GM23338 (cell line): ENCODE measurements around the gene ADAM10. TPM values are rescaled to one million over a fixed set of nuclear protein-coding genes. Genes with fewer than 3 reads are reported as not detected.

Source experiments
- ATAC-seq: fragments of 200-7000 bp; cut with Tn5 transposase; 3 replicates; pipeline ENCODE4 v1.9.1; 2020
- DNase-seq: peaks from one replicate; pipeline ENCODE4 v3.0.0-alpha.2; 2015; ENCODE audit warnings: low spot score
- H2AFZ ChIP-seq: fragments of 200-600 bp; sonication (generic); 2 replicates; pipeline ENCODE4 v1.8.0; 2016; ENCODE audit warnings: antibody characterized with exemption, mild to moderate bottlenecking, moderate library complexity
- H3F3A ChIP-seq: fragments of 200-600 bp; sonication (generic); replicated peaks from 2 replicates; pipeline ENCODE4 v1.8.0; 2017; ENCODE audit warnings: antibody characterized with exemption, mixed run types, low read depth
- H3K27ac ChIP-seq: fragments of 200-600 bp; sonication (generic); 2 replicates; pipeline ENCODE4 v1.6.1; 2016; ENCODE audit warnings: low read depth
- H3K27me3 ChIP-seq: fragments of 200-600 bp; sonication (generic); 2 replicates; pipeline ENCODE4 v1.8.0; 2016; ENCODE audit warnings: mild to moderate bottlenecking, mixed run types, moderate library complexity; ENCODE audit not compliant: insufficient read depth
- H3K36me3 ChIP-seq: fragments of 200-600 bp; sonication (generic); 2 replicates; pipeline ENCODE4 v1.8.0; 2016; ENCODE audit warnings: mild to moderate bottlenecking; ENCODE audit not compliant: insufficient read depth
- H3K4me1 ChIP-seq: fragments of 200-600 bp; sonication (generic); 2 replicates; pipeline ENCODE4 v1.8.0; 2016; ENCODE audit warnings: mild to moderate bottlenecking, moderate library complexity; ENCODE audit not compliant: insufficient read depth
- H3K4me2 ChIP-seq: fragments of 200-600 bp; sonication (generic); 2 replicates; pipeline ENCODE4 v1.7.1; 2017; ENCODE audit warnings: mixed run types
- H3K4me3 ChIP-seq: fragments of 200-600 bp; sonication (generic); 2 replicates; pipeline ENCODE4 v1.6.1; 2016; ENCODE audit warnings: mixed run types
- H3K79me2 ChIP-seq: fragments of 200-600 bp; sonication (generic); replicated peaks from 2 replicates; pipeline ENCODE4 v1.8.0; 2017; ENCODE audit warnings: mild to moderate bottlenecking; ENCODE audit not compliant: insufficient read depth
- H3K9me2 ChIP-seq: fragments of 200-600 bp; sonication (generic); 2 replicates; pipeline ENCODE4 v1.8.0; 2017; ENCODE audit not compliant: insufficient read depth
- H4K20me1 ChIP-seq: fragments of 200-600 bp; sonication (generic); replicated peaks from 2 replicates; pipeline ENCODE4 v1.8.0; 2017; ENCODE audit warnings: mild to moderate bottlenecking; ENCODE audit not compliant: insufficient read depth
- H3K27ac Mint-ChIP-seq: 2 replicates; pipeline ENCODE4 v1.8.0; 2020; ENCODE audit warnings: inconsistent platforms, mild to moderate bottlenecking, moderate library complexity, mixed read lengths
- H3K27me3 Mint-ChIP-seq: 3 replicates; pipeline ENCODE4 v1.8.0; 2022; ENCODE audit warnings: low read depth, mild to moderate bottlenecking, moderate library complexity, mixed read lengths, inconsistent platforms; ENCODE audit not compliant: insufficient read depth, poor library complexity
- H3K36me3 Mint-ChIP-seq: 3 replicates; pipeline ENCODE4 v1.8.0; 2021; ENCODE audit warnings: low read depth, mild to moderate bottlenecking, inconsistent platforms, moderate library complexity, mixed read lengths
- H3K4me1 Mint-ChIP-seq: 3 replicates; pipeline ENCODE4 v1.8.0; 2020; ENCODE audit warnings: mild to moderate bottlenecking, inconsistent platforms, mixed read lengths
- H3K4me3 Mint-ChIP-seq: 3 replicates; pipeline ENCODE4 v1.8.0; 2021; ENCODE audit warnings: moderate library complexity, mild to moderate bottlenecking, inconsistent platforms, mixed read lengths
- H3K9me3 Mint-ChIP-seq: 3 replicates; pipeline ENCODE4 v1.8.0; 2020; ENCODE audit warnings: moderate library complexity, mild to moderate bottlenecking, inconsistent platforms, mixed read lengths
- CREB1 ChIP-seq: fragments of 250-450 bp; sonication (Bioruptor Pico); IDR thresholded peaks from 2 replicates; pipeline ENCODE4 v1.5.0; 2020; ENCODE audit warnings: low read depth, mild to moderate bottlenecking, moderate library complexity
- CTCF ChIP-seq, 2 experiments: fragments of 200-600 bp in 1 of 2; sonication (generic) in 1 of 2; conservative IDR thresholded peaks; 2 replicates each; pipeline versions ENCODE4 v1.5.1 to v1.6.1; 2016 to 2017; ENCODE audit warnings: antibody characterized with exemption in 2 of 2, low read depth in 2 of 2, mild to moderate bottlenecking in 2 of 2, moderate library complexity in 1 of 2
- ETS1 ChIP-seq: IDR thresholded peaks from 2 replicates; pipeline ENCODE4 v1.6.1; 2016; ENCODE audit warnings: antibody characterized with exemption
- EZH2 ChIP-seq: fragments of 200-600 bp; sonication (generic); IDR thresholded peaks from one replicate; pipeline ENCODE4 v1.8.0; 2017; ENCODE audit warnings: antibody characterized with exemption, mild to moderate bottlenecking, low read depth; ENCODE audit not compliant: unreplicated experiment
- JUNB ChIP-seq: IDR thresholded peaks from one replicate; pipeline ENCODE4 v1.6.1; 2016; ENCODE audit warnings: antibody characterized with exemption; ENCODE audit not compliant: unreplicated experiment
- NANOG ChIP-seq: IDR thresholded peaks from 2 replicates; pipeline ENCODE4 v1.6.1; 2016; ENCODE audit warnings: antibody characterized with exemption, borderline replicate concordance
- POLR2AphosphoS5 ChIP-seq: IDR thresholded peaks from 2 replicates; pipeline ENCODE4 v1.6.1; 2016; ENCODE audit warnings: antibody characterized with exemption, low read depth
- REST ChIP-seq: IDR thresholded peaks from one replicate; pipeline ENCODE4 v1.6.1; 2018; ENCODE audit warnings: antibody characterized with exemption; ENCODE audit not compliant: unreplicated experiment
- STAT1 ChIP-seq: IDR thresholded peaks from one replicate; pipeline ENCODE4 v1.6.1; 2016; ENCODE audit warnings: antibody characterized with exemption; ENCODE audit not compliant: unreplicated experiment
- ZNF114 ChIP-seq: fragments of 250-450 bp; sonication (Bioruptor Pico); IDR thresholded peaks from 2 replicates; pipeline ENCODE4 v1.5.0; 2020; ENCODE audit warnings: mild to moderate bottlenecking, moderate library complexity
- ZNF331 ChIP-seq: fragments of 250-450 bp; sonication (Bioruptor Pico); IDR thresholded peaks from 2 replicates; pipeline ENCODE4 v1.5.0; 2020; ENCODE audit warnings: low read depth, mild to moderate bottlenecking, moderate library complexity
- polyA plus RNA-seq: library from polyadenylated mRNA; unstranded; fragments of >200 nt; fragmentation: Nextera tagmentation; extraction: Ambion mirVana; gene quantifications from 2 replicates; pipeline ENCODE4 v1.2.1, GENCODE V29; 2016
- total RNA-seq: library from RNA; depleted of rRNA; stranded (reverse); fragments of >200 nt; shearing (Covaris generic); gene quantifications from 2 replicates; pipeline ENCODE4 v1.2.3, GENCODE V29; 2014

The ADAM10 gene
- total and polyA plus RNA-seq, 2 experiments from 2014 or later, result 25.0 to 114 TPM

GRCh38 chr15:58749532-58750337 is at the start of gene ADAM10 (continued):
- TF ChIP-seq REST, result no peak

GRCh38 chr15:58797505-58797904 is 48.0 kb upstream of the ADAM10 start:
- Mint-ChIP-seq H3K4me3 (no peak overlapping the region), H3K36me3 (peaks cover 7% of the 10 kb centered on the region; the same call in 2 of the 3 replicates), H3K27ac (no peak overlapping the region), H3K4me1 (peaks cover 6% of the 10 kb centered on the region; the same call in 2 of the 3 replicates), H3K9me3 (no peaks in the 10 kb centered on the region), H3K27me3 (peaks cover 7% of the 10 kb centered on the region)
- H3K36me3 ChIP-seq, result no peaks in the 10 kb centered on the region
- no peak overlapping the region for H3K4me2 ChIP-seq
- H4K20me1 ChIP-seq, result peaks cover 3% of the 10 kb centered on the region; the same call in 1 of the 2 replicates
- H3K27me3 ChIP-seq, result no peaks in the 10 kb centered on the region
- no peaks in the 10 kb centered on the region for H3F3A ChIP-seq
- H3K27ac ChIP-seq, result no peak overlapping the region
- peaks cover 17% of the 10 kb centered on the region for H3K79me2 ChIP-seq
- ATAC-seq (no peak), DNase-seq (no peak)
- no peaks in the 10 kb centered on the region for H3K9me2 ChIP-seq
- H3K4me1 ChIP-seq, result no peaks in the 10 kb centered on the region
- no peak overlapping the region for H2AFZ ChIP-seq
- no peak overlapping the region for H3K4me3 ChIP-seq
- TF ChIP-seq ZNF331 (CRISPR knock-in tag) (no peak), JUNB (no peak), CREB1 (no peak), ETS1 (no peak), REST (no peak), ZNF114 (CRISPR knock-in tag) (no peak), POLR2AphosphoS5 (no peak), STAT1 (no peak), EZH2 (no peak), CTCF (conservative IDR thresholded peaks at IDR 0.05; ENCODE audit: low read depth in 2 of 2) (no peak), NANOG (no peak)
